Activated naive CD4-positive, alpha-beta T cell treated with Interleukin-2 at 50 U/mL for 16 hours (primary cell): ENCODE results near the gene BLOC1S5.
"Not testable (repeated sequence)": the region's sequence is repeated elsewhere in the genome, so short reads cannot be mapped to it uniquely, and the experiment has no call there.

Experiments used
- DNase-seq: peaks from one replicate; pipeline ENCODE4 v3.0.0-alpha.2; 2020

BLOC1S5 gene

DNA sequence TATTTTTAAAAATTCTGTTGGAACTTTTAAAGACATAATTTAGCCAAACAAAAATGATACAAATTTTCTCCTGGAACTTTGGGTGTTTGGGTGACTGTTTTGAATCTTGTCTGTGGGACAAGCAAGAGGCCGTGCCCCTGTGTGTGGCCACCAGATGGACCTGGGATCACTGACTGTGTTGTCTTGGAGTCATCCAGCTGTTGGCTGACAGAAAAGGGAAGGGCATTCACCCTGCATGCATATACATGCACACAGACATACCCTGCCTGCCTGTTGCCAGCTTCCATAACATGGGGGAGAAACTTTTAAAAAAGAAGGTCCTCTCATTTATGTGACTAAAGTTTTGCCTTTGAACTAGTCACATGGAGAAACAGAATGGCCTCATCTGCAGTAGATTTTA is 72.7 kb downstream of the BLOC1S5 start:
- no peak for DNase-seq

GRCh38 chr6:7986219-7986618 is 78.0 kb downstream of the BLOC1S5 start:
- DNase-seq, result no peak

- not testable (repeated sequence) for DNase-seq
Measured at GRCh38 chr6:7983967-7984366, 80.2 kb downstream of the BLOC1S5 start.

GRCh38 chr6:7979831-7980230 is 84.4 kb downstream of the BLOC1S5 start:
- DNase-seq, result no peak

DNA sequence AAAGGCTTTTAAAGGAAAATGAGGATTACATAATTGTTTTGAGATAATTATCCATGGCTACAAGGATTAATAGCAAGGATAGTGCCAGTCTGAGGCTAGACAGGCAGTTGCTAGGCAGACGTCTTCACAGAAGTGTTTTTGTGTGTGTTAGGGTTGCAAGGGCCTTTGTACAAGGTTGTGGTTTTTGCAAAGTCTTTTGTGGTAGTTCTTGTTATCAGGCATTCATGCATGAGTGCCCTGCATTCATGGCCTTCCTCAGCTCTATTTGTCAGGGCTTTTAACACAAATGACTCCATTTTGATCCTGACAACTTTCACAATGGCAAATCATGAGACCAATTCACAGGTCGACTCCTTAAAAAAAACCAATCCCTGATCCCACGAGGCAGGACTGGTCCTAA is 85.5 kb downstream of the BLOC1S5 start:
- DNase-seq, result no peak

DNA sequence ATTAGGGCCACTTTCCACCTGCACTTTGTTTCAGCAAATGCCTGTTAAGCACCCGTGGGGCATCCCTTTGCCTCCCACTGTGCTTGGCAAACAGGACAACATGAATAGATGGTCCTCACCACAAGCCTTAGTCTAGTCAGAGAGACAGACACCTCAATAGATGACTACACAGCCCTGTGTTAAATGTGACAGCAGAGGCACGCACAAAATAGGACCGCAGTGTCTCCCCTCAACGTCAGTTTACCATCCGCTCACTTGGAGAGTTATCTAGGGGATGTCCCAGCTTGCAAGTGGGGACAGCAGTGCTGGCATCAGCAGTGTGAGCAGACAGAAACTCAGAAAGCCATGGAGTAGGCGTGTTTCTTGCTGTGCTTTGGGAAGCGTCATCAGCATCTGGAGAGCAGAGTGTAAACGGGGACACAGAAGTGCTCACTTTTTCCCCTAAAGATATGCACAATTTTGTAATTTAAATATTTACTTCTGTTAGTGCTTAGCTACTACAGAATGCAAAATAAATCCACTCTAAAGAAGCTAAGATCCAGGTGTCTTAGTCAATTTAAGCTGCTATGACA is 87.6 kb downstream of the BLOC1S5 start:
- no peak for DNase-seq

DNA sequence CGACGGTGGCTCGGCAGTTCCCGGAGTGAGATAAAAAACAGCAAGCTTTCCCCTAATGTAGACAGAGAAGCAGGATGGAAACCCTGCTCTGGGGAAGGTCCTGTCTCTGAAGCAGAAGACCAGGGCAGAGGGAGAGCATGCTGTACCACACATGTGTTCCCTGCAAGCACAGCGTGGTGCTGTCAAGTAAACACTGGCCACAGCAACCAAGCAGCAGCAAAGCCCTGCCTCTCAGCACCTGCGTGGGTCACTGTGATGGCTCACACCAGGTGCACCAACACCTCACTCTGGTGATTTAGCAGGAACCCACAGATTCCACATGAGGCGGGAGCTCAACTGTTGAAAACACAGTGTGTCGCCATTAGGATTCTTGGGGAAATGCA is 88.4 kb downstream of the BLOC1S5 start:
- no peak for DNase-seq

DNA sequence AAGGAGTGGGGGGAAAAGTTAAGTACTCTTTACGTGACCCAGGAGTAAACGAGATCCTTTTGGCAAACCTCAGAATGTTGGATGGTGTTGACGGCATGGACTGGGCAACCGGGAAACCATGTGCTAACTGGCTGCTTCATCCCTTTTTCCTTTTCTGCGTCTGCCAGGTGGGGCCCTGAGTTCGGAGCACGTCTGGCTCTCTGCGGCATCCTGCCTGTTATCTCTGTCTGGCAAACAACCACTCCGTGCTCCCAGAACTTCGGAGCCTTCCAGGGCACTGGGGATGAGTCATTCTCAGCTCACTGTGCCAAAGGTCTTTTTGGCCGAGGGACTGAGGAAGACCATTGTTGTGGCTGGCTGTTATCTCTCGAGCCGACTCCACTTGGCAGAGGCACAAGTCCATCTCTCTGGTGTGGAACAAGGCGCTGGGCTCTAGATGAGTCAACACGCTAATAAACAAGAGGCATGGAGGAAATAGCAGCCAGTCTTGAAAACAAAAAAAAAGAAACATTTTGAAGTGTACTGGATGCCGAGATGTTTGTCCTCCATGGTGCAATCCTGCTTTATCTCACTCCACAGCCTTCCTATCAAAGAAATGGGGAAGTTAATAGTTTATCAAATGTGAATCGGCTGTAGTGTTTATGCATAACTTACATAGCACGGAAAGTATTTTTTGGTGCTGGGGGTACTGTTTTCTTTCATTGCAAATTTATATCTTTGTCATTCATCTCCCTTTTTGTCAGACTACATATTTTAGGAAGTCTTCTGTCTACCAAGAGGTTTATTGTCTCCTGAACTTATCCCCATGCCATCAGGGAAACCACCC is 89.0 kb downstream of the BLOC1S5 start:
- DNase-seq, result no peak

DNA sequence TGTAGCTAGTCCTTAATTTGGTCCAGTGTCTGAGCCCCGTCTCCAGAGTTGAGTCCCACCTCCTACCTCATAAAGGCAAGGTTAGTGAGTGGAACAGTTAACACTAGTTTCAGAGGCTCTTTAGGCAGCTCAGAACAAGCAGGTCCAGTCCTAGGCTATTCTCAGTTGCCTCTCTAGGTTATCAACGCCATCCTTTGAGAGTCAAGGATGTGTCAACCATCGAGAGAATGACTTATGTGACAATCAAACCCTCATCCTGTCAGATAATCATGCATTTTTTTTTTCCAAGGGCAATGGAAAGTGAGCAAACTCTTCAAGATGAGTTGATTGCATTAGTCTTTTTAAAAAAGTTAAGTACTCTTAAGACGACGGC is 89.6 kb downstream of the BLOC1S5 start:
- no peak for DNase-seq

GRCh38 chr6:7973584-7973983 is 90.6 kb downstream of the BLOC1S5 start:
- no peak for DNase-seq

- DNase-seq, result no peak
Measured at GRCh38 chr6:7971499-7971898, 92.7 kb downstream of the BLOC1S5 start.

GRCh38 chr6:7970616-7971015 is 93.6 kb downstream of the BLOC1S5 start:
- no peak for DNase-seq
